Hippocampal formation (tissue), 2 donors: ENCODE data around the gene TADA2B.

Source experiments
- DNase-seq, 2 donors: peaks; one replicate each; lab custom pipeline; 2025; lab: John Stamatoyannopoulos, UW

Gene TADA2B

DNA sequence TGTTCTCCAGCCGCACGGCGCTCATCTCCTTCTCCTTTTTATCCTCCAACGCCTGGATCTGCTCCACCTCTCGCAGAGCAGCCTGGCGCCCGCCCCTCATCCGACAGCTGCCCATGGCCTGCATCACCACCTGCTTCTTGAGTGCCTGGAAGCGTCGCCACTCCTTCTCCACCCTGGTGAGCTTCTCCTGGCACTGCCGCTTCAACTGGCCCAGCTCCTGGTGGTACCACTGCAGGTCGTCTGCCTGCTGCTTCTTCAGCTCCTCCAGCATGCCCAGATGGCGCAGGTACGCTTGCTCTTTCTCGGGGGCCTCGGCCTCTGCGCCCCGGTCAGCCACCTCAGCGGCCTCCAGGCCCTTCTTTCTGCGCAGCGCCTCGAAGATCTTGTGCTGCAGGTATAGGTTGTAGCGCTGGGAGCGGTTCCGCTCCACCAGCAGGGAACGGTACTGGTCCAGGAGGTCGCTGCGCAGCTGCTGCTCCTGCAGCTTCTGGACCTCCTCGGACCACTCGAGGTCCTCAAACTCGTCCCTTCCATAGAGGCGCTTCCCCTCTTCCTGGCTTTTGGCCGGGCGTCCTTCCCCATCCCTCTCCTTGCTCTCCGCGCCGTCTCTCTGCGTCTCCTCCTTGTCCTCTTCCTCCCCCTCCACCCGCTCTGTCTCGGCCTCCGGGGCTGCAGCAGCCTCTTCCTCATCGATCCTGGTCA, 1.2 kb upstream of the TADA2B start:
- peak in 1 of 2 donors; percentile 24 for DNase-seq

GRCh38 chr4:7042503-7043283, 479 bp upstream of the TADA2B start:
- DNase-seq = peak; percentile 96 to 97

DNA sequence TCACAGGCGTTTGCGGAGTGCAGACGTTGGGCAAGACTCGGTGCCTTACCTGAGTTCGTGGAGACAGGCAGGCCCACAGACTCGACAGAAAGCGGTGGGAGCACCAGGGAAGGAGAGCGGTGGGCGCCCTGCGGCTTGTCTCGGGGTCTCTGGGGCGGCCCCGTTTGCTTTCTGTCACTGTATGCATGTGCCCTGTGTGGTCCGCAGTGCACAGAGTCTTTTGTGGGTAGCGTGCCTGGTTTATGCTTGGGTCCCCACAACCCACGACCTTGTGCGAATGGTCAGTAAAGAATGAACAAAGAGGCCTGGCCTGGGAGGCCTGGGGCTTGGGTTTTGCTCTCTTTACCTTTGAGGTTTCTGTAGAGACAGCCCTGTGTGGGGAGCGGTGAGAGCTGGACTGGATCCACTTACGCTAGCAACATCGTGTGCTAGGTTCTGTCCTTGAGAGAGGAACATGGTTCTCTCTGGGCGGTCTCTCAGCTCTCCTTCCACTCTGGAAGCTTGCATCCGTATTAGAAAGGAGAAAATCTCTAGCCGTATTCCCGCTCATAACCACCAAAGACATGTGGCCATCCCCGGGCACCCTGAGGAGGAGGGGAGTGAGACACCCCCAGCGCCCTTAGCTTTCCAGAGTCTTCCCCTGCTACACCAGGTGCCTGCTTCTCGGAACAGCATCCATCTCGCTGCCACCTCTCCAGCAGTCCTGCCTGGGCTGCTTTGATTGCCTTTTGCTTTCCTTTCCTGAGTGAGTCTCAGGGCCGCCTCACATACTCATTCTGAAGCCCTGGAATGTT, 1.2 kb downstream of the TADA2B start:
- DNase-seq = no peak

GRCh38 chr4:7045553-7045952, 2.4 kb downstream of the TADA2B start:
- no peak for DNase-seq

- no peak for DNase-seq
Measured at GRCh38 chr4:7045961-7046921, 3.1 kb downstream of the TADA2B start.

GRCh38 chr4:7046971-7047370, 3.8 kb downstream of the TADA2B start:
- DNase-seq = no peak

- DNase-seq = no peak
Measured at GRCh38 chr4:7048642-7049041, 5.5 kb downstream of the TADA2B start.

GRCh38 chr4:7049295-7049694, 6.1 kb downstream of the TADA2B start:
- no peak for DNase-seq

DNA sequence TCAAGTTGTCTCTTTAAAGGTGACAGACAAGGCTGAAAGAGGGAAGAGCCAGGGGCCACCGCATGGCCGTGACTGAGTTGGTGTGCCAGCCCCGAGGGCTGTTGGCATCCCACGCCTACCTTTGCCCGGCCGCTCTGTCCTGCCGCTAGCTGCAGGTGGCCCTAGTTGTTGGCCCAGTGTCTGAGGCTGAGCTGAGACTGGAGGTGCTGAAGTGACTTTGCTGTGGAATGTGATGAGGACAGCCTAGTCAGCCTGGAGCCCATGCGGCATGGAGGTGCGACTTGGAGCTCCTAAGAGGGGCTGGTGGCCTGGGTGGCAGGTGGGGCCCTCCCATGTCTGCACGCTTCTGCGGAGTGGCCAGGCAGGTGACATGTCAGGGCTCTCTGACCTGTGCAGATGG, 6.6 kb downstream of the TADA2B start:
- no peak for DNase-seq

- no peak for DNase-seq
Measured at GRCh38 chr4:7050481-7051143, 7.4 kb downstream of the TADA2B start.

- no peak for DNase-seq
Measured at GRCh38 chr4:7051144-7051495, 7.9 kb downstream of the TADA2B start.

GRCh38 chr4:7051905-7052304, 8.7 kb downstream of the TADA2B start:
- DNase-seq = no peak

GRCh38 chr4:7052313-7052712, 9.1 kb downstream of the TADA2B start:
- DNase-seq = no peak

DNA sequence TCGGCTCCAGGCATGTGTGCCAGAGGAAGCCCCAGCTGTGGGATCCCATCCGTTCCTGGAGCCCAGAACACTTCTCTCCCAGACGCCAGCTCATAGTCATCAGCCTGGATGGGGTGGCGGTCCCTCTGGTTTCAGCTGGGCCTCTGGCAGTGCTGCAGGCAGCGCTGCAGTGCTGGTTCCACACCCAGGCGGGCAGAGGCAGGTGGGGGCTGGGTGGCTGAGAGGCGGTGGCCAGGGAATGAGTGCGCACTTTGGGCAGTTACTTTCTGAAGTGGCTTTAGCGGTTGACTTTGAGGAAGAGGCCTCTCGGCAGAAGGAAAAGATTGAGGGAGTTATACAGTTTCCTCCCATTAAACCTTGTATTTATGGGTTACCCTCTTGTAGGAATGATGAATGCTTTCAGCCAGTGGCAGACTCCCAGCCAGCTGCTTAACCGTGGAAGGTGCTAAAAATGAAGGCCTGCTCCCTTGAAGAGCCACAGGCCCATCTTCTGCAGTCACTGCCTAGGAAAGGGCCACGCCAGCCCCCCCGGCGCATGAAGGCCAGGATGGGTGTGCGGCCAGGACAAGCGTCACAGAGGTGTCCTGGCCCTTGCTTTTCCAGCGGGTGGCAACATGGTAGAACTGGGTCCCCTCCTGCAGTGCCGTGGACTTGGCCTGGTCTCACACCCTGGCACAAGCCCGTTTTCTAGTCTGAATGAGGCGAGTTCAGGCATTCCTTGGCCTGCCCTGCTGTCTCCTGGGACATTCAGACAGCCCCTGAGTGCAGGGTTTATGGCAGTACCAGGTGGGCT, 9.9 kb downstream of the TADA2B start:
- peak in 1 of 2 donors; percentile 21 for DNase-seq

GRCh38 chr4:7054106-7054880, 11.1 kb downstream of the TADA2B start:
- no peak for DNase-seq

DNA sequence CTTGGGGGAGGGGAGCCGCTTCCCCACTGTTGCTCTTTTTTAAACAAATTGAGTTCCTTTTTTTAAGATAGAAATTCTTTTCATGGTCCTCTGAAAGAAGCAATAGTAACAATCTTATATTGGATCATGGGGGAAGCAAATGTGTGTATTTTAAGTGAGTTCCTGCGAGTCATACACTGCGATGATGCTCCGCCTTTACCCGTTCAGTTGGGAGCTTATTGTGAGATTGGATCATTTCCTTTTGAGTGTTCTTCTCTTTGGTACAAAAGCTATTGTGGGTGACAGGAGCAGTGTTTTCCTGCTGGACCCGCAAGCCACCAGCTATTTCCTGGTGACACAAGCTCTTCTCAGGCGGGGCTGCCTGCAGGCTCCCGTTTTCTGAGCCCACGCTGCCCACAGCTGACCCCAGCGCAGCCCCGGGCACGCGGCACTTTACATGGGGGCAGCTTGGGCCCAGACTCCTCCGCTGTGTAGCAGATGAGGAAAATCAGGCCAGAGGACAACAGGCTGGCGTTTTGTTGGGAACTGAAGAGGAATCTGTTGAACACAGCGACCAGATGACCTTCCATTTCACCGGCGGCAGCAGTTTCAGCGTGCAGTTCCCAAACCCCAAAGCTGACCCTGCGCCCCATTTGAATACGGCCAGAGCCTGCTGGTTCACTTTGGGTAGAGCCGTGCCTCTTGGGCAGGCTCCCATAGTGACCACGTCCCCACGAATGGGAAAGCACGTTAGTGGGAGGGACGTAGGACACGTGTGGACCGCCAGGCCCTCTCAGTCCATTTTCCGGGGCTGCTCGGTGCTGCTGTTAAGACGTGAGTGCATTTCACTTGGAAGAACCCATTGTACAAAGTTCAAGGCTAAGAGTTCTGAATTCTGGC, 12.2 kb downstream of the TADA2B start:
- no peak for DNase-seq

- no peak for DNase-seq
Measured at GRCh38 chr4:7055990-7056325, 12.8 kb downstream of the TADA2B start.

- DNase-seq = no peak
Measured at GRCh38 chr4:7058792-7059191, 15.6 kb downstream of the TADA2B start.

DNA sequence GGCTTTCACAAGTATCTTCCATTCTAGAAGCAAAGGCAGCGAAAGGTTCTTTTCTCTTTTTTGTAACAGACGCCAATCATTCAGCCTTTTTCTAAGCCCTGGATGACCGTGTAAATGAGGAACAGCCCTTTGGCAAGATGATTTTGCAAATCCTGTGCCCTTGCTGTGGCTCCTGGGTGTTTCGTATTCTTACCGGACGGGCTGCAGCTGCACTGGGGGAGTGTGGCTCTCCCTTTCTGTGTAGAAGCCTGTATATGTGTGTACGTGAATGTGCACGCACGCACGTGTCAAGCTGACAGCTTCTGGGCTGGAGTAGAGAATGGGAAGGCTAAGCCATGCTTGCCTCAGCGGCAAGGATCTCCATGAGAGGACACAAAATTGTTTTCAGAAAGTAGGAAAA, 16.5 kb downstream of the TADA2B start:
- DNase-seq = no peak
